ENCODE data around the gene LONP2.
"Not testable (repeated sequence)": the region's sequence is repeated elsewhere in the genome, so short reads cannot be mapped to it uniquely, and the experiment has no call there.

LONP2 gene

GRCh38 chr16:48236286-48236685, 7.8 kb upstream of the LONP2 start:
- DNase-seq = no peak

GRCh38 chr16:48240147-48240546, 4.0 kb upstream of the LONP2 start:
- DNase-seq = not testable (repeated sequence)

GRCh38 chr16:48244863-48245195, 729 bp downstream of the LONP2 start:
- DNase-seq = no peak

GRCh38 chr16:48246066-48246465, 2.0 kb downstream of the LONP2 start:
- no peak for DNase-seq

- no peak for DNase-seq
Measured at GRCh38 chr16:48247311-48247710, 3.2 kb downstream of the LONP2 start, which contains the start of gene ABCC11. Gene ABCC11, minus strand, starts transcription at chr16:48247539. Its CDS starts 15,618 bp downstream, at chr16:48231921.

- DNase-seq = no peak
Measured at GRCh38 chr16:48250520-48251278, 6.6 kb downstream of the LONP2 start.

- DNase-seq = no peak
Measured at GRCh38 chr16:48252013-48252412, 7.9 kb downstream of the LONP2 start.

GRCh38 chr16:48256579-48257177, 12.6 kb downstream of the LONP2 start:
- DNase-seq = no peak

GRCh38 chr16:48261569-48261968, 17.5 kb downstream of the LONP2 start:
- DNase-seq = no peak

GRCh38 chr16:48262631-48263030, 18.5 kb downstream of the LONP2 start:
- DNase-seq = no peak

- DNase-seq = no peak
Measured at GRCh38 chr16:48269011-48269410, 24.9 kb downstream of the LONP2 start.

GRCh38 chr16:48271728-48272127, 27.6 kb downstream of the LONP2 start:
- DNase-seq = no peak

GRCh38 chr16:48272837-48273421, 28.8 kb downstream of the LONP2 start:
- no peak for DNase-seq

- no peak for DNase-seq
Measured at GRCh38 chr16:48274476-48274875, 30.4 kb downstream of the LONP2 start.

GRCh38 chr16:48276102-48276501, 32.0 kb downstream of the LONP2 start:
- DNase-seq = no peak

- no peak for DNase-seq
Measured at GRCh38 chr16:48277158-48277557, 33.1 kb downstream of the LONP2 start.

GRCh38 chr16:48279199-48279598, 35.1 kb downstream of the LONP2 start:
- no peak for DNase-seq

- no peak for DNase-seq
Measured at GRCh38 chr16:48280546-48280945, 36.4 kb downstream of the LONP2 start.

- DNase-seq = no peak
Measured at GRCh38 chr16:48282636-48283263, 38.6 kb downstream of the LONP2 start.

GRCh38 chr16:48284772-48285409, 40.8 kb downstream of the LONP2 start:
- no peak for DNase-seq

- DNase-seq = no peak
Measured at GRCh38 chr16:48287239-48287638, 43.1 kb downstream of the LONP2 start.

GRCh38 chr16:48291303-48291702, 47.2 kb downstream of the LONP2 start:
- DNase-seq = no peak

GRCh38 chr16:48291754-48292153, 47.7 kb downstream of the LONP2 start:
- DNase-seq = no peak
